ENCODE data around the gene PTPRD. TPM values are rescaled to one million over a fixed set of nuclear protein-coding genes. Genes with fewer than 3 reads are reported as not detected.

PTPRD gene
- total and polyA plus RNA-seq, 2 of the 4 experiments (the other 2 are of a cell fraction) = 0.07 to 0.18 TPM

DNA sequence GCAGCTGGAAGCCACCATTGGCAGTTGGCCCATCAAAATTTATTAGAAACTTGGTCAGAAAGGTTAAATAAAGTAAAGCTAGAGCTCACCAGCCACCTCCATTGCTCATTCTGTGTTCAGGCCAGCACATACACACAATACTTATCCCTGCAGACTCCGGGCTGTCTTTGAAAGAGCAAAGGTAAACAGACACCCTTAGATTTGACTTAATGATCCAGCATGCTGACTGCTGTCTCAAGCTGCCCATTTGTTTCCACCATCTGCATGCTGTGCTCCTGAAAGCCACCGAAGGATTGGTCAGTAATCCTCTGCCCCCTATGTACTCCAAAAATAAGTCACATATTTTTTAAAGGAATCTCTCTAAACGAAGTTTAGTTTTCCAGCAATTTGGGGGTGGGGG lies 1753.4 kb downstream of the PTPRD start:
- ATAC-seq (ENCODE audit: low read depth) (no peak), DNase-seq (no peak)
- no peaks in the 10 kb centered on the region for H3K9me1 ChIP-seq (ENCODE audit: insufficient read depth, low read length)
- H2BK120ac ChIP-seq (ENCODE audit: low read depth, low read length) = no peak overlapping the region
- H3K36me3 ChIP-seq (ENCODE audit: control insufficient read depth, insufficient read depth, low read length) = no peaks in the 10 kb centered on the region
- no peak overlapping the region for H2AFZ ChIP-seq (replicated peaks; ENCODE audit: low read length, poor library complexity)
- H3K56ac ChIP-seq (ENCODE audit: extremely low read depth, insufficient read depth, low read length) = no peak overlapping the region
- no peak overlapping the region for H3K14ac ChIP-seq (replicated peaks; ENCODE audit: low read depth, low read length)
- no peak overlapping the region for H3K4me2 ChIP-seq (ENCODE audit: low read depth, low read length)
- TF ChIP-seq MAFK (IDR thresholded peaks at IDR 0.05; ENCODE audit: low read depth, low read length) (no peak), RAD21 (IDR thresholded peaks at IDR 0.05; ENCODE audit: low read length) (no peak), FOS (IDR thresholded peaks at IDR 0.05; ENCODE audit: low read depth, low read length) (no peak), MXI1 (IDR thresholded peaks at IDR 0.05; ENCODE audit: borderline replicate concordance, low read depth, low read length) (no peak), RCOR1 (IDR thresholded peaks at IDR 0.05; ENCODE audit: insufficient replicate concordance, low read length) (no peak), MAZ (IDR thresholded peaks at IDR 0.05; ENCODE audit: borderline replicate concordance, low read depth, low read length) (no peak), POLR2A (IDR thresholded peaks at IDR 0.05; ENCODE audit: low read depth, low read length) (no peak)
- TF ChIP-seq, protein P1, sequence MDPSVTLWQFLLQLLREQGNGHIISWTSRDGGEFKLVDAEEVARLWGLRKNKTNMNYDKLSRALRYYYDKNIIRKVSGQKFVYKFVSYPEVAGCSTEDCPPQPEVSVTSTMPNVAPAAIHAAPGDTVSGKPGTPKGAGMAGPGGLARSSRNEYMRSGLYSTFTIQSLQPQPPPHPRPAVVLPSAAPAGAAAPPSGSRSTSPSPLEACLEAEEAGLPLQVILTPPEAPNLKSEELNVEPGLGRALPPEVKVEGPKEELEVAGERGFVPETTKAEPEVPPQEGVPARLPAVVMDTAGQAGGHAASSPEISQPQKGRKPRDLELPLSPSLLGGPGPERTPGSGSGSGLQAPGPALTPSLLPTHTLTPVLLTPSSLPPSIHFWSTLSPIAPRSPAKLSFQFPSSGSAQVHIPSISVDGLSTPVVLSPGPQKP (IDR thresholded peaks at IDR 0.05; ENCODE audit: borderline replicate concordance, low read depth, low read length) = no peak
- TF ChIP-seq, protein P2, sequence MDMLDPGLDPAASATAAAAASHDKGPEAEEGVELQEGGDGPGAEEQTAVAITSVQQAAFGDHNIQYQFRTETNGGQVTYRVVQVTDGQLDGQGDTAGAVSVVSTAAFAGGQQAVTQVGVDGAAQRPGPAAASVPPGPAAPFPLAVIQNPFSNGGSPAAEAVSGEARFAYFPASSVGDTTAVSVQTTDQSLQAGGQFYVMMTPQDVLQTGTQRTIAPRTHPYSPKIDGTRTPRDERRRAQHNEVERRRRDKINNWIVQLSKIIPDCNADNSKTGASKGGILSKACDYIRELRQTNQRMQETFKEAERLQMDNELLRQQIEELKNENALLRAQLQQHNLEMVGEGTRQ (IDR thresholded peaks at IDR 0.05; ENCODE audit: low read depth, low read length) = no peak
- TF ChIP-seq, protein P3, sequence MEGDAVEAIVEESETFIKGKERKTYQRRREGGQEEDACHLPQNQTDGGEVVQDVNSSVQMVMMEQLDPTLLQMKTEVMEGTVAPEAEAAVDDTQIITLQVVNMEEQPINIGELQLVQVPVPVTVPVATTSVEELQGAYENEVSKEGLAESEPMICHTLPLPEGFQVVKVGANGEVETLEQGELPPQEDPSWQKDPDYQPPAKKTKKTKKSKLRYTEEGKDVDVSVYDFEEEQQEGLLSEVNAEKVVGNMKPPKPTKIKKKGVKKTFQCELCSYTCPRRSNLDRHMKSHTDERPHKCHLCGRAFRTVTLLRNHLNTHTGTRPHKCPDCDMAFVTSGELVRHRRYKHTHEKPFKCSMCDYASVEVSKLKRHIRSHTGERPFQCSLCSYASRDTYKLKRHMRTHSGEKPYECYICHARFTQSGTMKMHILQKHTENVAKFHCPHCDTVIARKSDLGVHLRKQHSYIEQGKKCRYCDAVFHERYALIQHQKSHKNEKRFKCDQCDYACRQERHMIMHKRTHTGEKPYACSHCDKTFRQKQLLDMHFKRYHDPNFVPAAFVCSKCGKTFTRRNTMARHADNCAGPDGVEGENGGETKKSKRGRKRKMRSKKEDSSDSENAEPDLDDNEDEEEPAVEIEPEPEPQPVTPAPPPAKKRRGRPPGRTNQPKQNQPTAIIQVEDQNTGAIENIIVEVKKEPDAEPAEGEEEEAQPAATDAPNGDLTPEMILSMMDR (conservative IDR thresholded peaks at IDR 0.05; ENCODE audit: low read depth, low read length) = no peak
- no peaks in the 10 kb centered on the region for H3K9me3 ChIP-seq (ENCODE audit: control insufficient read depth, insufficient read depth, low read length)
- no peaks in the 10 kb centered on the region for H3K4me1 ChIP-seq (ENCODE audit: control insufficient read depth, insufficient read depth, low read length)
- no peak overlapping the region for H2BK5ac ChIP-seq (ENCODE audit: low read depth, low read length, poor library complexity, severe bottlenecking)
- no peak overlapping the region for H4K91ac ChIP-seq (ENCODE audit: insufficient read depth, low read depth, low read length)
- H3K18ac ChIP-seq (ENCODE audit: low read depth, low read length) = no peak overlapping the region
- dilution Hi-C loops (cut with HindIII; ENCODE audit: low sequenced_read_pairs, unreplicated experiment) (no loop called here), in situ Hi-C loops (cut with MboI; ENCODE audit: low sequenced_read_pairs) (no loop called here), intact Hi-C loops (cut with micrococcal nuclease) (loop anchor here (10.0 kb wide), 1 partner anchor 375 kb away; no protein-coding TSS in a partner anchor)
- no peak overlapping the region for H4K5ac ChIP-seq (ENCODE audit: low read depth, low read length)
- no peak overlapping the region for H3K4me3 ChIP-seq (ENCODE audit: insufficient read depth, low read depth, low read length)
- no peak overlapping the region for H3K9ac ChIP-seq (ENCODE audit: low read depth, low read length)
- H3K4ac ChIP-seq (ENCODE audit: low read depth, low read length) = no peak overlapping the region
- no peak overlapping the region for H2AK5ac ChIP-seq (ENCODE audit: low read depth, low read length)
- H4K8ac ChIP-seq (ENCODE audit: low read depth in 2 of 2, low read length in 2 of 2) = no peak overlapping the region
- no peak overlapping the region for H2BK15ac ChIP-seq (ENCODE audit: low read depth, low read length)
- no peak overlapping the region for H3K23ac ChIP-seq (ENCODE audit: low read depth, low read length)
- no TSS peak for BruUV-seq (replicated peaks)
- WGBS, 2 experiments (ENCODE audit: extremely low coverage in 2 of 2, insufficient read length in 1 of 2) = no CpG with 5 or more reads among the region's 3 CpGs
- H3K27ac ChIP-seq (ENCODE audit: insufficient read depth, low read length) = no peak overlapping the region
- ChIA-PET POLR2A (ENCODE audit: unreplicated experiment) (no interaction called here), CTCF (no interaction called here)
- no peaks in the 10 kb centered on the region for H3K79me1 ChIP-seq (ENCODE audit: low read depth in 1 of 2, low read length in 2 of 2)
- no peak overlapping the region for H2AK9ac ChIP-seq (replicated peaks; ENCODE audit: low read depth, low read length, poor library complexity)
- H3K27me3 ChIP-seq (ENCODE audit: control insufficient read depth, insufficient read depth, low read length) = peaks cover 15% of the 10 kb centered on the region; the same call in 1 of the 2 replicates
- no peak overlapping the region for H2BK20ac ChIP-seq (ENCODE audit: low read depth, low read length)
- no peaks in the 10 kb centered on the region for H4K20me1 ChIP-seq (ENCODE audit: insufficient read depth, low read length)
